Heart left ventricle (tissue), 16 donors: ENCODE results near the gene SMO. TPM values are rescaled to one million over a fixed set of nuclear protein-coding genes. Genes with fewer than 3 reads are reported as not detected.

Experiments used
- ATAC-seq, 4 donors: fragments of 200-7000 bp; cut with Tn5 transposase; one replicate each; pipeline ENCODE4 v1.9.1; 2020 to 2022; ENCODE audit warnings: moderate library complexity in 4 of 4, mild to moderate bottlenecking in 3 of 4, moderate number of reproducible peaks in 1 of 4
- DNase-seq, 5 donors: peaks; one replicate each; pipeline ENCODE4 v3.0.0-alpha.2; 2020
- H3K27ac ChIP-seq, 12 donors: fragments of 200-600 bp; sonication (generic) in 4 of 12; one replicate each; pipeline versions ENCODE4 v1.5.0 to v1.8.0; 2016 to 2022; ENCODE audit warnings: mild to moderate bottlenecking in 2 of 12
- H3K27me3 ChIP-seq, 9 donors: fragments of 200-600 bp; sonication (generic) in 2 of 9; one replicate each; pipeline versions ENCODE4 v1.5.1 to v1.8.0; 2016 to 2022; ENCODE audit warnings: mild to moderate bottlenecking in 3 of 9
- H3K36me3 ChIP-seq, 9 donors: fragments of 200-600 bp; sonication (generic) in 2 of 9; one replicate each; pipeline versions ENCODE4 v1.5.0 to v1.8.0; 2018 to 2022; ENCODE audit warnings: mild to moderate bottlenecking in 2 of 9
- H3K4me1 ChIP-seq, 12 donors: fragments of 200-600 bp; sonication (generic) in 4 of 12; one replicate each; pipeline versions ENCODE4 v1.5.0 to v1.8.0; 2016 to 2022; ENCODE audit warnings: mild to moderate bottlenecking in 3 of 12
- H3K4me3 ChIP-seq, 12 donors: fragments of 200-600 bp; sonication (generic) in 4 of 12; one replicate each; pipeline versions ENCODE4 v1.5.0 to v1.8.0; 2017 to 2022; ENCODE audit warnings: mild to moderate bottlenecking in 9 of 12, moderate library complexity in 4 of 12
- H3K9me3 ChIP-seq, 12 donors: fragments of 200-600 bp; sonication (generic) in 4 of 12; one replicate each; pipeline versions ENCODE4 v1.5.0 to v1.8.0; 2016 to 2022; ENCODE audit warnings: mild to moderate bottlenecking in 1 of 12
- CTCF ChIP-seq, 12 donors: fragments of 200-600 bp; sonication (generic) in 4 of 12; IDR thresholded peaks; one replicate each; pipeline versions ENCODE4 v1.5.0 to v1.8.0; 2018 to 2022; ENCODE audit warnings: antibody characterized with exemption in 12 of 12, mild to moderate bottlenecking in 5 of 12
- POLR2A ChIP-seq, 2 donors: fragments of 450-650 bp; IDR thresholded peaks; one replicate each; pipeline ENCODE4 v1.6.1; 2017; ENCODE audit warnings: antibody characterized with exemption in 2 of 2, mild to moderate bottlenecking in 2 of 2, moderate library complexity in 2 of 2
- WGBS, 4 donors: extraction: QIAGEN DNeasy Blood & Tissue Kit in 2 of 4; methylation state at CpG; one replicate each; pipeline versions ENCODE4 v1.1.5 to v1.1.7; 2013 to 2018; 5-methylcytosine and 5-hydroxymethylcytosine counted together
- intact Hi-C, 10 donors: fragments of 100-400 bp; cut with DNase I; formaldehyde crosslinking; loops; one replicate each; pipeline versions ENCODE4 v1.11.1 to v1.14.2; 2022
- polyA plus RNA-seq, 2 donors: library from polyadenylated mRNA; stranded (reverse); fragments of 200-250 nt; gene quantifications; one replicate each; pipeline ENCODE4 v1.2.3, GENCODE V29; 2013
- total RNA-seq, 9 donors: library from RNA; depleted of rRNA in 2 of 9; stranded (reverse); fragments of >200 nt in 2 of 9; fragmentation: NEBNext Ultra II Directional in 3 of 9; extraction: Animal tissue kit (Norgen Biotek cat#: 25700) in 3 of 9; gene quantifications; one replicate each; pipeline versions ENCODE4 v1.1.0 to v1.2.4, GENCODE V29; 2016 to 2023
- donor health status: ischemic (EF 13 %, LVEDD 7.1; RV severe dilation, severe dysfunction).
- donor health status: healthy with polysubstance abuse.
- donor health status: DM: no; HTN: yes; CAD: no.
- donor health status: DM: no; HTN: no; CAD: no.
- donor health status: ischemic (EF 25% LVEDD 6.9; RV normal size, moderate dysfunction).
- donor health status: ischemic (EF 25% LVEDD 5.7; RV mildly dilated, moderate dysfunction).
- donor health status: healthy.
- donor health status: DM: yes; HTN: yes; CAD: no.
- donor health status: ischemic (EF 35%, LVEDD 5.7; RV mildly dilated, moderate dysfunction).
- donor health status: nonischemic (EF 11% LVEDD 7.7; RV severe dilation, severe dysfunction).
- donor health status: DM: yes; HTN: yes; CAD: no.
- donor health status: PGD.
- donor health status: ischemic (EF 29% LVEDD 5.4; RV normal size, mild dysfunction).
- donor health status: nonischemic (EF 23%, LVEDD 6.1; RV moderate dilation, normal function).

SMO gene
- total and polyA plus RNA-seq, 11 donors, result 1.7 to 7.3 (median 3.9) TPM

- H3K27me3 ChIP-seq, result no peaks in the 10 kb centered on the region
- ATAC-seq, result peak in 1 of 4 donors; percentile 14
- peak; percentile 71 to 94 (median 82) for TF ChIP-seq CTCF (IDR thresholded peaks at IDR 0.05)
- no peak for TF ChIP-seq POLR2A (IDR thresholded peaks at IDR 0.05)
- H3K27ac ChIP-seq, result no peak overlapping the region
- no peaks in the 10 kb centered on the region for H3K9me3 ChIP-seq
- no peak overlapping the region for H3K4me3 ChIP-seq
- intact Hi-C loops, result loop anchor here in 8 of 10 donors (1.0 to 5.0 kb wide), 4 partner anchors 43 to 47 kb away; no protein-coding TSS in a partner anchor
- H3K36me3 ChIP-seq, result peaks cover 0 to 7% (median 0%) of the 10 kb centered on the region in 9 donors
- DNase-seq, result no peak
- peaks cover 0 to 10% (median 1%) of the 10 kb centered on the region in 12 donors for H3K4me1 ChIP-seq
- 60 to 63% (median 62%) methylated on average over 11 of the region's 11 CpGs for WGBS, 4 donors
These were observed 24.4 kb upstream of the SMO start for GRCh38 chr7:129163875-129164544.

- H3K4me3 ChIP-seq, result no peak overlapping the region
- peaks cover 0 to 7% (median 0%) of the 10 kb centered on the region in 9 donors for H3K36me3 ChIP-seq
- no peaks in the 10 kb centered on the region for H3K27me3 ChIP-seq
- TF ChIP-seq POLR2A (IDR thresholded peaks at IDR 0.05), result no peak
- TF ChIP-seq CTCF (IDR thresholded peaks at IDR 0.05), result no peak
- WGBS, 4 donors, result 84 to 92% (median 88%) methylated on average over 4 of the region's 4 CpGs
- H3K4me1 ChIP-seq, result peaks cover 0 to 17% (median 4%) of the 10 kb centered on the region in 12 donors
- no peak overlapping the region for H3K27ac ChIP-seq
- ATAC-seq (no peak), DNase-seq (no peak)
- intact Hi-C loops, result loop anchor here in 2 of 10 donors (2.0 to 5.0 kb wide), 2 partner anchors 44 to 46 kb away; no protein-coding TSS in a partner anchor
- H3K9me3 ChIP-seq, result no peaks in the 10 kb centered on the region
These were observed 21.7 kb upstream of the SMO start for GRCh38 chr7:129166745-129167144.

- Histone ChIP-seq H3K27me3 (no peaks in the 10 kb centered on the region), H3K27ac (no peak overlapping the region), H3K4me1 (peaks cover 0 to 17% (median 4%) of the 10 kb centered on the region in 12 donors), H3K4me3 (no peak overlapping the region), H3K36me3 (peaks cover 0 to 7% (median 0%) of the 10 kb centered on the region in 9 donors), H3K9me3 (no peaks in the 10 kb centered on the region)
- DNase-seq (no peak), ATAC-seq (no peak)
- intact Hi-C loops, result loop anchor here in 2 of 10 donors (2.0 to 5.0 kb wide), 2 partner anchors 43 to 44 kb away; no protein-coding TSS in a partner anchor
- WGBS, 4 donors, result 56 to 80% (median 77%) methylated on average over 3 to 4 of the region's 4 CpGs
- no peak for TF ChIP-seq CTCF (IDR thresholded peaks at IDR 0.05)
- no peak for TF ChIP-seq POLR2A (IDR thresholded peaks at IDR 0.05)
These were observed 20.6 kb upstream of the SMO start for GRCh38 chr7:129167817-129168216.

GRCh38 chr7:129168231-129169021, 20.0 kb upstream of the SMO start:
- TF ChIP-seq CTCF (IDR thresholded peaks at IDR 0.05), result no peak
- intact Hi-C loops, result loop anchor here in 1 of 10 donors (5.0 kb wide), 1 partner anchor 44 kb away; no protein-coding TSS in a partner anchor
- Histone ChIP-seq H3K4me3 (peak overlapping the region in 10 of 12 donors; percentile 42 to 67 (median 56)), H3K9me3 (no peaks in the 10 kb centered on the region), H3K27me3 (no peaks in the 10 kb centered on the region), H3K27ac (peak overlapping the region in 4 of 12 donors; percentile 20 to 64 (median 44)), H3K4me1 (peaks cover 0 to 17% (median 4%) of the 10 kb centered on the region in 12 donors), H3K36me3 (peaks cover 0 to 7% (median 0%) of the 10 kb centered on the region in 9 donors)
- ATAC-seq, result peak; percentile 16 to 56 (median 54)
- DNase-seq, result no peak
- WGBS, 4 donors, result 29 to 41% (median 34%) methylated on average over 20 of the region's 20 CpGs
